HEK293 (cell line): ENCODE data around the gene TOPAZ1.
A peak's percentile ranks its signal among the peaks of the same experiment; 100 is the strongest.

Experiments
- CTCF ChIA-PET: fragments of 350-600 bp; formaldehyde crosslinking; extraction: SDS; loops from one replicate; lab custom pipeline; 2021; ENCODE audit warnings: antibody characterized with exemption; lab: Yijun Ruan, JAX
- POLR2A ChIA-PET: fragments of 300-600 bp; formaldehyde crosslinking; extraction: SDS; loops from one replicate; lab custom pipeline; 2020; ENCODE audit warnings: antibody characterized with exemption, inconsistent platforms; lab: Yijun Ruan, JAX
- H3K27ac ChIP-seq: fragments of 200-500 bp; sonication (Bioruptor generic); 2 replicates; pipeline ENCODE4 v1.5.1; 2014; ENCODE audit warnings: low read depth, low read length, control low read depth, inconsistent platforms; ENCODE audit errors: extremely low read depth
- H3K36me3 ChIP-seq, 2 experiments: fragments of 200-500 bp in 1 of 2; sonication (Bioruptor generic) in 1 of 2; 1 replicate in 1 of 2; 2 replicates in 1 of 2; pipeline ENCODE4 v1.5.1; 2014 to 2017; ENCODE audit warnings: inconsistent platforms in 2 of 2, low read length in 2 of 2; ENCODE audit not compliant: control insufficient read depth in 2 of 2, insufficient read depth in 1 of 2
- H3K4me1 ChIP-seq: fragments of 200-500 bp; sonication (Bioruptor generic); 2 replicates; pipeline ENCODE4 v1.5.1; 2014; ENCODE audit warnings: mild to moderate bottlenecking, low read length, inconsistent platforms; ENCODE audit not compliant: control insufficient read depth, insufficient read depth
- H3K4me3 ChIP-seq: 2 replicates; pipeline ENCODE4 v1.5.1; 2011; ENCODE audit warnings: low read depth, mild to moderate bottlenecking, control low read depth, low read length, moderate library complexity
- H3K9me3 ChIP-seq: fragments of 200-500 bp; sonication (Bioruptor generic); 2 replicates; pipeline ENCODE4 v1.5.1; 2014; ENCODE audit warnings: low read depth, low read length, inconsistent platforms; ENCODE audit not compliant: control insufficient read depth, insufficient read depth
- KLF17 ChIP-seq: fragments of 450-650 bp; formaldehyde crosslinking; IDR thresholded peaks from 2 replicates; pipeline ENCODE4 v1.5.1; 2016; ENCODE audit warnings: missing biosample characterization, missing genetic modification characterization
- PRDM4 ChIP-seq: fragments of 450-650 bp; formaldehyde crosslinking; IDR thresholded peaks from 2 replicates; pipeline ENCODE4 v1.5.1; 2017; ENCODE audit warnings: missing biosample characterization, missing genetic modification characterization
- TRIM28 ChIP-seq: IDR thresholded peaks from 2 replicates; pipeline ENCODE4 v1.6.1; 2011; ENCODE audit warnings: low read length, control low read depth, borderline replicate concordance
- ZBTB48 ChIP-seq: fragments of 450-650 bp; formaldehyde crosslinking; IDR thresholded peaks from 2 replicates; pipeline ENCODE4 v1.5.1; 2016; ENCODE audit warnings: missing biosample characterization, missing genetic modification characterization
- ZBTB8A ChIP-seq: fragments of 450-650 bp; formaldehyde crosslinking; IDR thresholded peaks from 2 replicates; pipeline ENCODE4 v1.5.1; 2016; ENCODE audit warnings: missing biosample characterization, missing genetic modification characterization
- ZEB2 ChIP-seq: fragments of 450-650 bp; formaldehyde crosslinking; IDR thresholded peaks from 2 replicates; pipeline ENCODE4 v1.5.1; 2016; ENCODE audit warnings: missing biosample characterization, missing genetic modification characterization
- ZFP41 ChIP-seq: fragments of 450-650 bp; formaldehyde crosslinking; IDR thresholded peaks from 2 replicates; pipeline ENCODE4 v1.5.1; 2016; ENCODE audit warnings: missing biosample characterization, missing genetic modification characterization, borderline replicate concordance
- ZNF138 ChIP-seq: fragments of 450-650 bp; formaldehyde crosslinking; IDR thresholded peaks from 2 replicates; pipeline ENCODE4 v1.5.1; 2016; ENCODE audit warnings: missing biosample characterization, missing genetic modification characterization, borderline replicate concordance
- ZNF292 ChIP-seq: fragments of 450-650 bp; formaldehyde crosslinking; IDR thresholded peaks from 2 replicates; pipeline ENCODE4 v1.5.1; 2016; ENCODE audit warnings: low read depth, missing biosample characterization, missing genetic modification characterization, borderline replicate concordance
- ZNF350 ChIP-seq: fragments of 450-650 bp; formaldehyde crosslinking; IDR thresholded peaks from 2 replicates; pipeline ENCODE4 v1.5.0; 2017; ENCODE audit warnings: missing biosample characterization, mild to moderate bottlenecking, missing genetic modification characterization
- ZNF521 ChIP-seq: fragments of 450-650 bp; formaldehyde crosslinking; IDR thresholded peaks from 2 replicates; pipeline ENCODE4 v1.5.1; 2017; ENCODE audit warnings: missing biosample characterization, mild to moderate bottlenecking, missing genetic modification characterization
- ZNF600 ChIP-seq: fragments of 450-650 bp; formaldehyde crosslinking; IDR thresholded peaks from 2 replicates; pipeline ENCODE4 v1.5.1; 2016; ENCODE audit warnings: missing biosample characterization, missing genetic modification characterization
- ZNF654 ChIP-seq: fragments of 450-650 bp; formaldehyde crosslinking; IDR thresholded peaks from 2 replicates; pipeline ENCODE4 v1.5.1; 2016; ENCODE audit warnings: low read depth, missing biosample characterization, missing genetic modification characterization
- ZNF776 ChIP-seq: fragments of 450-650 bp; formaldehyde crosslinking; IDR thresholded peaks from 2 replicates; pipeline ENCODE4 v1.5.0; 2017; ENCODE audit warnings: missing biosample characterization, missing genetic modification characterization, borderline replicate concordance
- TF ChIP-seq, protein P1 (sequence below): fragments of 450-650 bp; formaldehyde crosslinking; IDR thresholded peaks from 2 replicates; pipeline ENCODE4 v1.5.1; 2016; ENCODE audit warnings: missing biosample characterization, missing genetic modification characterization

The TOPAZ1 gene

GRCh38 chr3:44321335-44321734 lies 79.6 kb downstream of the TOPAZ1 start:
- Histone ChIP-seq H3K4me1 (no peaks in the 10 kb centered on the region), H3K4me3 (no peak overlapping the region), H3K27ac (no peak overlapping the region), H3K9me3 (no peaks in the 10 kb centered on the region), H3K36me3 (no peaks in the 10 kb centered on the region)
- ChIA-PET POLR2A (no interaction called here), CTCF (interaction anchor here (0.8 to 1.2 kb wide), 2 partner anchors 10 to 19 kb away, joined by 3 read pairs; no protein-coding TSS in a partner anchor)
- no peak for TF ChIP-seq ZBTB8A
- no peak for TF ChIP-seq TRIM28
- no peak for TF ChIP-seq ZNF138 (tag by site-specific recombination)
- TF ChIP-seq ZBTB48, result no peak
- TF ChIP-seq KLF17 (tag by site-specific recombination), result no peak
- TF ChIP-seq ZNF292 (tag by site-specific recombination), result no peak
- TF ChIP-seq, all 188 proteins: peak for 0

DNA sequence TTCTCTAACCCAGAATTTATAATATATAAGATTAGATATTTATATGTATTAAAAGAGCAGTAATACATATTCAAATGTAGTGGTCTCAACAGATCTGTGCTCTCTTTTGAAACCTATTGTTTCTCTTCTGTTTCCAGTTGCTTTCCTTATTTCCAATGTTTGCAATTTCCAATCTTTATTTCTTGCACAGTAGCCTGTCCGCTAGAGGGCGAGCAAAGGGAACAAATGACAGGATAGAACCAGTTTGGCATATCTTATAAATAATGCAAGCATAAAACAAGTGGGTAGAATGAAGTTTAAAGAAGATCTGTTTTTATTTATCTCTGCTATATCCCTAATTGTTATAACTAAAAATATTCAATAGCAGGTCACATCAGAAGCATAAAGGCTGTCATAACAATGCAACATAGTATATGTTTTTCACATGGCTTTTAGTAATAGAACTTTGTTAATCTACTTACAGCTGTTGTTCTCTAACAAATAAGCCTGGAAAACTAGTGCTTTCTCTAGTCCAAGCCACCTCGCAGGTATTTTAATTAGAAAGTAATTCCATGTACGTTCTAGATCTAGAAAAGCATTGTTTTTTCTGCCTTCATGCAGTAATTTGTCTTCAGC lies 81.8 kb downstream of the TOPAZ1 start:
- H3K4me1 ChIP-seq, result no peaks in the 10 kb centered on the region
- TF ChIP-seq ZNF654 (tag by site-specific recombination) (peak; percentile 74), KLF17 (tag by site-specific recombination) (no peak)
- TF ChIP-seq, all 188 proteins: peak for 1
- CTCF ChIA-PET, result interaction anchor here (0.6 to 2.5 kb wide), 10 partner anchors 8 to 465 kb away, joined by 3 to 11 read pairs (median 3); no protein-coding TSS in a partner anchor
- POLR2A ChIA-PET, result no interaction called here
- H3K4me3 ChIP-seq, result no peak overlapping the region
- no peak overlapping the region for H3K27ac ChIP-seq
- no peaks in the 10 kb centered on the region for H3K9me3 ChIP-seq
- no peaks in the 10 kb centered on the region for H3K36me3 ChIP-seq

DNA sequence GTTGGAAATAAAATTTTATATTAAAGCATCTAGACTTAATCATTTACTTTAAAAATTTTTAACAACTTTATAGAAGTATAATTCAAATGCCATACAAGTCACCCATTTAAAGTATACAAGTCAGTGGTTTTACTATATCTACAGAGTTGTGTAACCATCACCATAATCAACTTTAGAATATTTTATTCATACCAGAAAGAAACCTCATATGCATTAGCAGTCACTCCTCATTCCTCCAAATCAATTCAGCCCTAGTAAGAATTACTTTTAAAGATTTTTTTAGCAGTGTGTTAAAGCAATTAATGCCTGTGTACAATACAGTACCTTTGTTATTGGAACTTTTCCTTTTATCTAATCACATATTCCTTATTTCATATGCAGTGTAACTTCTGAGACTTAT lies 82.9 kb downstream of the TOPAZ1 start:
- Histone ChIP-seq H3K4me3 (no peak overlapping the region), H3K36me3 (no peaks in the 10 kb centered on the region), H3K4me1 (no peaks in the 10 kb centered on the region), H3K9me3 (no peaks in the 10 kb centered on the region), H3K27ac (no peak overlapping the region)
- POLR2A ChIA-PET, result no interaction called here
- no peak for TF ChIP-seq ZEB2
- TF ChIP-seq PRDM4 (tag by site-specific recombination), result no peak
- TF ChIP-seq ZFP41 (tag by site-specific recombination), result no peak
- no peak for TF ChIP-seq ZNF600 (tag by site-specific recombination)
- no peak for TF ChIP-seq ZNF776 (tag by site-specific recombination)
- TF ChIP-seq, all 188 proteins: peak for 0
- CTCF ChIA-PET, result interaction anchor here (0.6 to 1.1 kb wide), 4 partner anchors 29 to 589 kb away, joined by 3 to 4 read pairs (median 4); no protein-coding TSS in a partner anchor

DNA sequence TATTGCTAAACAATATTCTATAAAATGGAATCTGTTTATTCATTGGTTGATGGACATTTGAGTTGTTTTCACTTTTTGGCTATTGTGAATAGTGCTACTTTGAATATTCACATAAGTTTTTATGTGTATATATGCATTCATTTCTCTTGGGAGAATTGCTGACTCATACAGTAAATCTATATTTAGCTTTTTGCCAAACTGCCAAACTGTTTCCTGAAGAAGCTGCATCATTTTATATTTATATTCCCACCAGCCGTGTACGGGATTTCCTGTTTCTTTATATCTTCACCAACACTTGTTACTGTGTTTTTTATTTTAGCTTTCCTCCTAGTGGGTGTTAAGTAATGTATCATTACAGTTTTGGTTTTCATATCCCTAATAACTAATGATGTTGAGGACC lies 84.3 kb downstream of the TOPAZ1 start:
- Histone ChIP-seq H3K9me3 (no peaks in the 10 kb centered on the region), H3K36me3 (no peaks in the 10 kb centered on the region), H3K4me1 (no peaks in the 10 kb centered on the region), H3K4me3 (no peak overlapping the region), H3K27ac (no peak overlapping the region)
- ChIA-PET CTCF (interaction anchor here (0.6 to 0.7 kb wide), 3 partner anchors 210 to 688 kb away, joined by 3 to 7 read pairs (median 4); no protein-coding TSS in a partner anchor), POLR2A (no interaction called here)
- TF ChIP-seq ZNF350, result no peak
- TF ChIP-seq PRDM4 (tag by site-specific recombination), result no peak
- TF ChIP-seq, protein P1, sequence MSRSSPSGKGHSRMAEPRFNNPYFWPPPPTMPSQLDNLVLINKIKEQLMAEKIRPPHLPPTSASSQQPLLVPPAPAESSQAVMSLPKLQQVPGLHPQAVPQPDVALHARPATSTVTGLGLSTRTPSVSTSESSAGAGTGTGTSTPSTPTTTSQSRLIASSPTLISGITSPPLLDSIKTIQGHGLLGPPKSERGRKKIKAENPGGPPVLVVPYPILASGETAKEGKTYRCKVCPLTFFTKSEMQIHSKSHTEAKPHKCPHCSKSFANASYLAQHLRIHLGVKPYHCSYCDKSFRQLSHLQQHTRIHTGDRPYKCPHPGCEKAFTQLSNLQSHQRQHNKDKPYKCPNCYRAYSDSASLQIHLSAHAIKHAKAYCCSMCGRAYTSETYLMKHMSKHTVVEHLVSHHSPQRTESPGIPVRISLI (tag by site-specific recombination), result no peak
- no peak for TF ChIP-seq ZNF521 (tag by site-specific recombination)
